Non-pigmented ciliary epithelial cell (primary cell): ENCODE measurements around the gene PDYN.

ENCODE experiments used
- DNase-seq: peaks from one replicate; pipeline ENCODE4 v3.0.0-alpha.2; 2010; ENCODE audit warnings: low read depth

PDYN gene

DNA sequence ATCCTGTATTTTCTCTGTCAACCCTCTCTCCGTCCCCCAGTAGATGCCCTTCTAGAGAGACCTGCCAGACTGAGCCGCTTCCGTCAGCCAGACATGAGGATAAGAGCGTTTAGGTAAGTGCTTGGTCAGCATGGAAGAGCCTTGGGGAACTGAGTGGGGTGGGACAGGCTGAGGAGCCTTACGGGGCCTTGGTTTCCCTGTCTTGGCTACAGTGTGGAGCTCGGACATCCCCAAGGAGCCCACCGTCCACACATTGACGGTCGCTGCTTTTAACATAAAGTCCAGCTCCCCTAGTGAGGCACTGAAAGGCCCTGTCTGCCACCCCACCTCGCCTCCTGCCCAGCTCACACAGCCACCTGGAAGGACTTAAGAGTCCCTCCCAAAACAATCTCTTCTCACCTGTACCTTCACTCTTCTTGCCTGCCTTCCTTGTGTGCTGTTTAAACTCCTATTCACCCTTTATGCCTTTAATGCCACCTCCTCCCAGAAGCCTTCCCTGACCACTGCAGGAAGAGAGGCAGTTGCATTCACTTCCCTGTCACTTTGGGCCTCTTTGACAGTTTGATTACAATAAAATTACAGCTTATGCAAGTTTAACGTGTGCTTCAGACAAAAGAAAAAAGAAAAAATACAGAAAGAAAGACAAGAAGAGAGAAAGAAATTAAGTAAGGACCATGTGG is 42.3 kb downstream of the PDYN start:
- DNase-seq, result no peak

DNA sequence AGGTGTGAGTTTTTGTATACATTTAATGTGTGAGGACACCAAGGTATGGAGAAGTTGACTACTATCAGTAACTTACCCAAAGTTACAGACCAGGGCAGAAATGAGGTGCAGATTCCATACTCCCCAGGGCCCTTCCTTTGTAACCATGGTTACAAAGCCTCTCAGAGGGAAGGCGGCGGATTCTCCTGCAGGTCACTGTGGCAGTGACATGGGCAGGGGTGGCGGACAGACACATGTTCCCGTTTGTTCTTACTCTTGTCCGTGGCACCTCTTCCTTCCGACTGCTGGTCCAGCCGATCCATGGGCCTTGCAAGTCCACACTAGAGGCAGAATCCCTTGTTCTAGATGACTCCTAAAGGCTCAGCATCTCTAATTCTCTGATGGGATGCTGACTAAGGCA is 43.0 kb downstream of the PDYN start:
- DNase-seq, result no peak

DNA sequence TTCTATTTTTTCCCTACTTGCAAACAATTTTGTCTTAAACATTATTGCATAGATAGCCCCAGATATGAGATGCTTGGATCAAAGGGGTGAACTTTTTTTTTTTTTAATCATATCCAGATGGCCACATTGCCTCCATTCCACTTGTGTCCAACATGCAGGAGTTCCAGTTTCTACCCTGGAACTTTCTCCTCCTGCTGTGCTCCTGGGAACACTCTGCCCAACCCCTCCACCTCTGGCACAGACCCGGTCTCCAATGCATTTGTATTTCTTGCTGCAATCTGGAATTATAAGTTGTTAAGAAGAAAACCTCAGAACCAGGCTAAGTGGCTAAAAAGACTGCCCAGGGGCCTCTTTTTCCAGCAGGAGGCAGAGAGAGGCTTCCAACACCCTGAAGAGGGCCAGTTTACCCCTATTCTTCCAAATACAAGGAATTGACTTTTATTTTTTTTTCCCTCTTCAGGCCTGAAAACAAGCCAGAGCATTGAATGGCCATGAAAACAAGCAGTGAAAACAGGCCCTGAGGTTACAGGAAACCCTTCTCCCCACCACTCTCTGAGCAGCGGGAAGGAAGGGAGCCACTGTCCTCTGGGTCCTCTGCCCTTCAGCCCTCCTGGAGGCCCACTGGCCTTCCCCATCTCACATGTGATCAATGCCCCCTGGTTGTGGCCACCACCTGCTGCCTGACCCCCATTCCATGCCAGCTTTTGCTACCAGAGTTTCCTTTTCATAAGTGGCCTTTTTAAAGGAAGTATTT is 44.3 kb downstream of the PDYN start:
- DNase-seq, result no peak

DNA sequence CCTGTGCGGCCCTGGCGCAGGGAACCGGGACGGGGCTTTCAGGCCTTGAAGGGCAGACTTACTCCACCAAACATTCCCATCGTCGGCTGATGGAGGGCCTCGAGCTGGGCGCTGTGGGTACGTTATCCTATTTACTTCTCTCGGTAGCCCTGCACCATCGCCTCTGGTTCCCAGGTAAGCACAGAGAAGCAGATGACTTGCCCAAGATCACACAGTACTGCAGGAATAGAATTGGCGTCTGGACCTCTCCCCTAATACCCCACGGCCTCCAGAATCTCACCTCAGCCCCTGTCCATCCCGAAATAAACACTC is 46.4 kb downstream of the PDYN start:
- DNase-seq, result no peak

DNA sequence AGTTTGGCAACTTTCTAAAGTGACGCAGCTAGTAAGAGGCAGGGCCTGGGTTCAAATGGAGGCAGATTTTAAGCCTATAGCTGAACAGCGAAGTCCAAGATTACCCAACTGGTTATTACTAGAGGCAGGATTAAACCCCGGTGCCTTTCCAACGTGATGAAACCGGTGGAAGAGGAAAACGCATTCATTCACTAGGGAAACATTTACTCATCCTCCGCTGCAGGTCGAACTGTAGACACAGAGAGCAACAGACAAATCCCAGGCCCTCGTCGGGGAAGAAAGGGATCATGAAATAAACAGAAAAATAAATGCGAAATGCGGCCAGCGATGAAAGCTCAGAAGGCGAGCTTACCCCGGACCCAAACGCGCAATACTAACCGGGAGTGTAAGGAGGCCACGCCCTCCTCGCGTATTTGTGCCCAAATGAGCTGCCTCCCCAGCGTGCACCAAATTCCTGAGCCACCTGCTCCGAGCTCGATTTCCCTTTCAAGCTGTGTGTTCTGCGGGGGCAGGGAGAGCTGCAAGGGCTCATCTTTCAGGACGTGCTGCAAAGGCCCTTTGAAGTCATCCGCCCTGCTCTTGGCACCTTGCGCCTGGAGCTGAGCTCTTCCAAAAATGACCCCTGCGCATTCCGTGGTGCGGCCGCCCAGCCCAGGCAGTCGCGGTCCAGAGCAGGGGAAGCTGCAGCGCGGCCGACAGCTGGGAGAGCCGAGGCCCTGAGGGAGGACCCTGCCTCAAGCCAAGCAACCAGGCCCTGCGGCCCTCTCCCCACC is 46.9 kb downstream of the PDYN start:
- no peak for DNase-seq

DNA sequence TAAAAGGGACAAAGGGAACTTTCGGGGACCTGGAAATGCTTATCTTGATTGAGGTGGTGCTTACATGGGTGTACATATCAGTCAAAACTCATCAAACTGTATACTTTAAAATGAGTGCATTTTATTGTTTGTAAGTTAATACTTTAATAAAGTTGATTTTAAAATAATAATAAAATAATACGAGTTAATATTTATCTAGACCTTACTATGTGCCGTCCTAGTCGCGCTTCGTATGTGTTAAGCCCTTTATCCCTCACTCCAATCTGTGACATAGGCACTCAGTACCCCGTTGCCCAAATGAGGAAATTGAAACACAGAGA is 47.5 kb downstream of the PDYN start:
- DNase-seq, result no peak

DNA sequence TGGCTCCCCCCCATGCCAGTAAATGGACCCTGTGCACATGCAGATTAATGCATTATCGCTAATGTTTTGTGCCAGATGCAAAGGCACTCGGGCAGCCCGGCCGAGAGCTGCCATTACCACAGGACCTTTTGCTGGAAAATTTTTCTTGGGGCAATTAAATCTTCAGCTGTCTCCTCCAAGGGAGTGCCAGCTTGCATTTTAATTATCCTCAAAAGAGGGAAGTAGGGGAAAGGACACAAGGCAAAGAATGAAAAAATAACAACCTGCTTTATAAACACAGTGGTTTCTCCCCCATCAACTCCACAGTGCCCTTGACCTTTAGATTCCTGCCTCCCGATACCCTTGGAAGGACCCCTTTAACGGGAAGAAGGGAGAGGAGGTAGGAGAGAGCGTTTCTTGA is 48.2 kb downstream of the PDYN start:
- no peak for DNase-seq

DNA sequence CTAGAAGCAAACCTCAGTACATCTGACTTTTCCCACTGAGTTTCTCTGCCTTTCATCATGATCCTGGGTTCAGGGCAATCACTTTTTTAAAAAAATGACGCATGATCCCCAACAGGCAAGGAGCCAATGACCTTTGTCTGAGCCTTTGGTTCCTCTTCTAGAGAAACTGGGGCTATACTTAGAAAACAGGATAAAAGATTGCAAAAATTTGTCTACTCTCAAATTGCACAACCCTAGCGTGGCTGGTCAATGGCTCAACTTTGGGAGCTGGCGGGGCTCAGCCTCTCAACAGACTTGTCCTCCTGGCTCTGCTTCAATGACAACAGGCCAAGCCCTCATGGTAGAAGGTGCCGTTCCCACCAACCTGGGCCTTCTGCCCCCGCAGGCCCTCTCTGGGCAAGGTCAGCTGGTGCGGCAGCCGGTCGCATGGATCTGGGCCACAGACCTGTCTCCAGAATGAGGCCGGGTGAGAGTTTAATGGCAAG is 48.7 kb downstream of the PDYN start:
- DNase-seq, result no peak

DNA sequence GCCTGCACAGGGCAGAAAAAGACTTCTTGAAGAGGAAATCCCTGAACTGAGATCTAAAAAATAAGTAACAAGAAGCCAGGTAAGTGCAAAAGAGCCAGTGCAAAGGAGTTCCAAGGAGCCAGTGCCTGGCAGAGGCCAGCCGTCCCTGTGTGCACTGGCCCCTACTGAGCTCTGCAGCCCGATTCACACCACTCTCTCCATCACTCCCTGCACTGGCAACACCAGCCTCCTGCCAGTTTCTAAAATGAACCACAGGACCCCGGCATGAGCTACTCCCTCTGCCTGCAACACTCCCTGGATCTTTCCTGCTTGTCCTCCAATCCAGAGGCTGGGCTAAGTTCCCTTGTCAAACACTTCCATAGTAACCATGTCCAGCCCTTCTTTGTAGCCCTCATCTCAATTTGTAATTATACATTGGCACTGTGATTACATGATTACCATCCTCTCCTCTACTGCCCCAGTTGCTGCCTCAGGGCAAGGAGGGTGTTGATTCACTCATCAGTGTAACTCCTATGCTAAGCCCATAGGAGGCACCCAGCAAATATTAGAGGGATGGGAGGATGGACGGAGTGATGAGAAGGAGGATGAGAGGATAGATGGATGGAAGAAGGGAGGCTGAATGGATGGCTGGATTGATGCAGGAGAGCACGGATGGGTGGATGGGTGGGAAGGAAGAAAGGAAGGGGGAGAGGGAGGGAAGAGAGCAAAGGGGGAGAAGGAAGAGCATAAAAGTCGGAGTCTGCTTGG is 49.3 kb downstream of the PDYN start:
- no peak for DNase-seq

DNA sequence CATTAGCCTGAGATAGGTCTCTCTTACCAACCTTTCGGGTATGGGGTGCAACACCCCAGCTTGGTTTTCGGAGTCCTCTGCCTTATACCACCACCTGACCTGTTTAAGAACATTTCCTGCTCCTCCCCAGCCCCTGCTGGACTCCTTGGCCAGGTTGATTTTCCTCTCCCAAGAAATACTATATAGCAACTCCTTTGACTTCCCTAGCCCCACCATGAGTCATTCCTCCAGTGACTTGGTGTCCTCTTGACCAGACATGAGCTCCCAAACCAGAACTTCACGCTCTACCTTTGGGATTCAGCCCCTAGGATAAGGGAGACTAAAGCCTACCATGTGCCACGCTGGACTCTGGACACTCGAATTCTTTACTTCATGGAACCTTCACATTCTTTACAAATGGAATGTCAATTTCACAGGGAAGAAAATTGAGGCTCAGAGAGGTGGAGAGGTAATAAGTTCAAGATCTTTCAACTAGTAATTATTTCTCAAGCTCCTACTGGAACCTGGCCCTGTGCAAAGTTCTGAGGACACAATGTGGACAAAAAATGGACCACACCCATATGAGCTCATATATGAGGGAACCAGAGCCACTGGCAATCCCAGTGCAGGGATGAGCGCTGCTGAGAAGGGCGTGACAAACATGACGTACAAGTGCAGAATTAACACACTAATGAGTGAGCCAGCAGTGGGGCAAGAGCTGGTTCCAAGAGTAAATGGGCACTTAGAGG is 50.4 kb downstream of the PDYN start:
- DNase-seq, result no peak

DNA sequence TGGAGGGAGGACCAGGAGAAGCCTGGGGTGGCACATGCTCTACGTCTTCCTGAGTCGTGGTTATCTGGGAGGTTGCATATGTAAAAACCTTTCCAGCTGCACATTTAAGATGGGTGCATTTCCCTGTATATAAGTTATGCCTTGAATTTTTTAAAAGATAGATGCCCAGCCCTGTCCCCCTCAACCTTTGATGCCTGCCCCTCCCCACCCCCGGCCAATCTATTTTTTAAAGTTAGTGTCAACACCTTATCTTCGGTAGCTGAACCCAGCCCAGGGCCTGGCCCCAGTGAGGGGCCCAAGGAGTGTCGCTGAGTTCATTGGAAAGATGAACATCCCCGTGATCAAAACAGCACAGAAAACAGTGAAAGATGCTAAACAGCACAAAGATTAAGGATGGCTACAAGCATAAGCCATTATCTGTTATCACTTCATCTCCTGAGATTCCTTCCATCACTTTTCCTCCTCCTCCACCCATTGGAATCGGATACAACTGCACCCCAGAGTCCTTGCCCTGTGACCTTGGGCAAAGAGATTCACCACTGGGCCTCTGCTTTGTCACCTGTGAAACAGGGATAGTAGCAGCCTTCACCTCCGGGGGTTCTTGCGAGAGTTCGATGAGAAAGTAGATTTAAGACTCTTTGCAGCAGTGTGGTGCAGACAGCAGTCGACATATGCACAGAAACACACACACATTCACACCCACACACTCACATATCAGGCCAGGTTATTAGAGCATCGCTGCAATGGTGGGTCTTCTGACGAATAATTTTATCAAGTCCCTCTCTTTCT is 51.2 kb downstream of the PDYN start:
- no peak for DNase-seq

DNA sequence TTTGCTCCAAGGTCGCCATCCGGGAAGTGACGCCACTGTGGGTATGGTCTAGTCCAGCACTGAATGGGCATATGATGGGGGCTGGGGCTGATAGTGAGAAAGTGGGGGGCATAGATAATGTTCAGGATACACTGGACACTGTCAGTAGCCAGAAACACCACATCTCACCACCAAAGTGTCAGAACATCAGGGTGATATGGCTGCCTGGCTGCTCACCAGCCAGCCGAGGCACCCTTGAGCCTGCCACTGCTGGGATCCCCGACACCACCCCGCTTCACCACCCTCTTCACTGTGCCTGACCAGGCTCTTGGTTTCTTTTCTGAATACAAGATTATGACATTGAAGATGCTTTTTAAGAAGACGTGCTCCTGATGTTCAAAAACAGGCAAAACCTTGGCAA is 51.8 kb downstream of the PDYN start:
- no peak for DNase-seq

DNA sequence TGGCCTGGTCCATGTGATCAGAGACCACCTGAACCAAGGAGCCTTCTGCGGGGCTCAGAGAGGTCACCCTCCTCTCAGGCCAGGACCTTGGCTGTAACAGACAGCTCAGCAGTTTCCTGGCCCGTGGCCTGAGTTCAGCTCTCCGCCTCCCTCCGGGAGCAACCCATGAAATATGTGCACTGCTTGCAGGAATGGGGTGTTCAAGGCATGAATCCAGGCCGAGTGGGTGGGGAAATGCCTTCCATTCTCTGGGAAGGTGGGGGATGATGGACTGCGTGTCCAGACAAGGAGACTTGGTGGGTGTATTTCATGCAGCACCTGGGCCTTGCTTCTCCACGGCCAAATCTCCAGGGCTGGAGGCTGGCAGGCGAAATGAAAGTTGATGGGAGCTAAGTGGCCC is 52.6 kb downstream of the PDYN start:
- DNase-seq, result no peak

DNA sequence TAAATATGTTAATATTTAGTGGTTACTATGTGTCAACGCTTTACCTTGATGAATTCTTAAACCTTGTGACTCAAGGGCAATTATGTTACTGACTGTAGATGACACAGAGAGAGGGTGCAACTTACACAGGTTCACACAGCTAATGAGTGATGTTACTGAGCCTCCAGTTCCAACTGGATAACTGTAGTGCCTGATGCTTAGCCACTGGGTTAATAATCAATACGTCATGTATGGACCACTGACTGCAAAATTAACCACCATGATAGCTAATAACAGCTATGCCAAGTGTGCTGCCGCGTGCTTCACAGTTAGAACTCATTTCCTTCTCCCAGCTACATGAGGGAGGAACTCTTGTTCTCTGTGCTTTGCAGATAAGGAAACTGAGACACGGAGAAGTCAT is 53.3 kb downstream of the PDYN start:
- no peak for DNase-seq

DNA sequence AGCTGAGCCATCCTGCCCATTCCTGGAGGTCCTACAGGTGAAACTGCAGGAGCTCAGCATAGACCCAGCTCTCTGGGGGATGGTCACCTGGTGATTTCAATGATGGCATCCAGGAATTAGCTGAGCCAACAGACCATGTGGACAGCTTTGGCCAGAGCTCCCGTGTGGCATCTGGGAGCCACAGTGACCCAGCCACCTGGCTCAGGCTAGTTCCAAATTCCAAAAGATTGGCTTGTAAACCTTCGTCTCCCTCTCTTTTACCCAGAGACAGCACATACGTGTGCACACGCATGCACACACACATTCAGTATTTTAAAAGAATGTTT is 54.6 kb downstream of the PDYN start:
- DNase-seq, result no peak

DNA sequence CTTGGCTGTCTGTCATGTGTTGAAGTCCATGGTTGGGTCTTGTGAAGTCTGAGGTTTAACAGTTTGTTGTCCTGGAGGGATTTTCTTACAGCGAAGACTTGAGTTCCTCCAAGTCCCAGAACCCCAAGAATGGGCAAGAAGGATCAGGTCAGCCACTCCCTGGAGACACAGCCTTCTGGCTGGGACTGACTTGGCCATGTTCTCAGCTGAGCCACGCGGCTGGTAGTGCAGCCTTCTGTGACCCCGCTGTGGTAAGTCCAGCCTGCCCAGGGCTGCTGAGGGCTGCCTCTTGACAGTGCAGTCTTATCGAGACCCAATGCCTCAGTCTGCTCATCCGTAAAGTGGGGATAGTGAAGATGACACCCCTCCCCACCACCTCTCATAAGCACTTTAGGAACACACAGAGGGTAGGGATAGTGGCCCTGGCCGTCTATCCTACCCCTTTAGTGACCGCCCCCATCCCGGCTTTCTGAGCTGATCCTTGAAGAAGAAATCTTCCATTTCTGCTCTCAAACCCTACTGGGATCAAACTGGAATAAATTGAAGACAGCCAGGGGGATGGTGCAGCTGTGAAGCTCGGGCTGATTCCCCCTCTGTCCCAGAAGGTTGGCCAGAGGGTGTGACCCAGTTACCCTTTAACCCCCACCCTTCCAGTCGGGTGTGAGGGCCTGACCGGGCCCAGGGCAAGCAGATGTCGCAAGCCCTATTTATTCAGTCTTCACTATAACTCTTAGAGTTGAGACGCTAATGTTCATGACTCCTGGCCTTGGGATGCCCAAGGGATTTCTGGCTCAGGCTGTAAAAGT is 55.2 kb downstream of the PDYN start:
- DNase-seq, result no peak

DNA sequence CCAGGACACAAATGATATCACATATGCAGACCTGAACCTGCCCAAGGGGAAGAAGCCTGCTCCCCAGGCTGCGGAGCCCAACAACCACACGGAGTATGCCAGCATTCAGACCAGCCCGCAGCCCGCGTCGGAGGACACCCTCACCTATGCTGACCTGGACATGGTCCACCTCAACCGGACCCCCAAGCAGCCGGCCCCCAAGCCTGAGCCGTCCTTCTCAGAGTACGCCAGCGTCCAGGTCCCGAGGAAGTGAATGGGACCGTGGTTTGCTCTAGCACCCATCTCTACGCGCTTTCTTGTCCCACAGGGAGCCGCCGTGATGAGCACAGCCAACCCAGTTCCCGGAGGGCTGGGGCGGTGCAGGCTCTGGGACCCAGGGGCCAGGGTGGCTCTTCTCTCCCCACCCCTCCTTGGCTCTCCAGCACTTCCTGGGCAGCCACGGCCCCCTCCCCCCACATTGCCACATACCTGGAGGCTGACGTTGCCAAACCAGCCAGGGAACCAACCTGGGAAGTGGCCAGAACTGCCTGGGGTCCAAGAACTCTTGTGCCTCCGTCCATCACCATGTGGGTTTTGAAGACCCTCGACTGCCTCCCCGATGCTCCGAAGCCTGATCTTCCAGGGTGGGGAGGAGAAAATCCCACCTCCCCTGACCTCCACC is 56.4 kb downstream of the PDYN start:
- no peak for DNase-seq

DNA sequence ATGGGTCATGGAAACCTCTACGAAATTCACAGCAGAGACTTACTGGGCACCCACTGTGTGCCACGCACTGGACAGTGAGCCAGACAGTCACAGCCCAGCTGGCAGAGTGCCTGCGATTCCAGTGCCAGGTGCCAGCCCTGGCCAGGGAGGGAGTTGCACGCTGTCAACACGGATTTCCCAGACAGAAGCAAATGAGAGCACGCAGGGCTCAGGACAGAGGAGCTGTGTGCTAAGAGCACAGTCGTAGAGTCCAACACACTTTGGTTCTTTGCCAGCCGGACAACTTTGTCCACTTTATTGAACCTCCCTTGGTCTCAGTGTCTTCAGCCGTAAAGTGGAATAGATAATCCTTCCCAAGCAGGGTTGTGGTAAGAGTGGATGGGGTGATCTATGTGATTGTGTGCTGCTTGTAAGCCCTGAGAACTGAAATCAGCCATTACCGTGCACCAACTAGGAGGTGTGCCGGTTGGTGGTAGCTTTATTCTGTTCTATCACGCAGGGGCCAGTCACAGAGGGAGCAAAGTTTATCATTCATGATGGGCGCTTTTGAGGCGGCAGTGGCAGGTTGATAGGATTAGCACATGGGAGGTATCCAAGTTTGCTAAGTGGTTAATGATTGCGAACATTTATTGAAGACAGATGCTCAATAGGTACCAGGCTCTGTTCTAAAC is 58.0 kb downstream of the PDYN start:
- no peak for DNase-seq
